HFF-Myc (cell line): ENCODE measurements around the gene CADM4.
"Not testable (repeated sequence)": the region's sequence is repeated elsewhere in the genome, so short reads cannot be mapped to it uniquely, and the experiment has no call there.

ENCODE experiments used
- DNase-seq: peaks from one replicate; pipeline ENCODE4 v3.0.0-alpha.2; 2011; ENCODE audit warnings: low read depth; ENCODE audit errors: extremely low read depth
- H3K4me3 ChIP-seq: replicated peaks from 2 replicates; pipeline ENCODE4 v1.5.1; 2011; ENCODE audit warnings: low read depth, mild to moderate bottlenecking, control low read depth, low read length
- CTCF ChIP-seq: IDR thresholded peaks from 2 replicates; pipeline ENCODE4 v1.5.1; 2012; ENCODE audit warnings: mild to moderate bottlenecking, low read depth, low read length, control low read depth; ENCODE audit errors: missing control alignments

The CADM4 gene

DNA sequence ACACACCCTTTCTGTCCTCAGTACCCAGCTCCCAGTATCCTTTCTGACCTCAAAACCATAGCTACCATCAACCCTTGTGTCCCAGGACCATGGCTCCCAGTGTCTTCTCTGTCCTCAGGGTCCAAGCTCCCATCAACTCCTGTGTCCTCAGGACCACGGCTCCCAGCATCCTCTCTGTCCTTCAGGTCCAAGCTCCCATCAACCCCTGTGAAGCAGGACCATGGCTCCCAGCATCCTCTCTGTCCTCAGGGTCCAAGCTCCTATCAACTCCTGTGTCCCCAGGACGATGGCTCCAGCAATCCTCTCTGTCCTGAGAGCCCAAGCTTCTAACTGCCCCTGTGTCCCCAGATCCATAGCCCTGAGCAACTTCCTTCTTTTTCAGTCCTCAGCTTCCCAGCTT is 1.7 kb upstream of the CADM4 start:
- no peak for TF ChIP-seq CTCF
- no peak for DNase-seq
- H3K4me3 ChIP-seq: no peak overlapping the region

DNA sequence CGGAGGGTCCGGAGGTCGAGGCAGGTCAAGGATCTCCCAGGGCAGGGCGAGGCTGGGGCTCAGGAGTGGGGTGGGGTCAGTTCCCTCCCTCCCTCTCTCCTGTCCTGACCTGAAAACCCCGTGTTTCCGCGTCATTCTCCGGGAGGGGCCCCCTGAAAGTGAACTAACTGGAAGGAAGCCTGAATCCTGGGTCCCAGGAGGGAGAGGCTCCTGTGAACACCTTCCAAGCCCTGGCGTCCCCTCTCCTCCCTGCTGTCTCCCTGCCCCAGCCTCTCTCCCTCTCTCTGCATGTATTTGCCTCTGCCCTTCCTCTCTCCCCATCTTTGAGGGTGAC is 741 bp upstream of the CADM4 start:
- no peak for TF ChIP-seq CTCF
- no peak for DNase-seq
- H3K4me3 ChIP-seq: peak overlapping the region; percentile 41

- no peak for TF ChIP-seq CTCF
- no peak for DNase-seq
- peak overlapping the region; percentile 24 for H3K4me3 ChIP-seq
These were observed 593 bp downstream of the CADM4 start for GRCh38 chr19:43638995-43639518.

DNA sequence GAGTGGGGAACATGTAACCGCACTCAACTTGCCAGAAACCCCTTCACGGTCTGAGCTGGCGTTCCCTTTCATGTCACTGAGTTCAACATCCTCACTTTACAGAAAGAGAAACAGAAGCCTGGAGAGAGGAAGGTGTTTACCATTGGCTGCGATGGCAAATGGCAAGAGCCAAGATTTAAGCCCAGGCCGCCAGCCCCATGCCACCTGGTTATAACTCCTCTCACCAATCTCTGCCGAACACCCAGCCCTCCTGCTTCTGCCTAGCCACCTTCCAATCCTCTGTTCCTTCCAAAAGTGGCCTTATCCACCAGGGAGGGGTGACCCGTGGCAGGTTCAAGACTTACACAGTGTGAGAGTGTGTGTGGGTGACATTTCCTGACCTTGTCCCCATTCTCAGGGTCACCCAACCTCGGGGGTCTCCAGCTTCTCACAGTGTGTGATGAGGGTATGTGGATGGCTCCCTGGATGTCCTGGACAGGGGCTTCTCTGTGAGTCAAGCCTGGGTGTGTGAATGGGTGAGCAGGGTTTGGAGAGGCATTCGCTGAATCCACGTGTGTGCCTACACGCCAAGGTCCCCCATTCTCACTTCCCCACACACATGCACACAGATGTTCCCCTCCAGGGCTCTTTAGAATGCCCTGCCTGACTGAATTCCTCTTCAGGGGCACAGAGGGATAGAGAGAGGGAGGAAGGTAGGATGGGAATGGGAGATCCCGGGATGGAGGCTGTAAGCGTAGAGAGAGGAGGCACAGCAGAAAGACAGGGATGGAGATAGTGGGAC is 1.2 kb downstream of the CADM4 start:
- H3K4me3 ChIP-seq: no peak overlapping the region
- DNase-seq: no peak
- no peak for TF ChIP-seq CTCF

DNA sequence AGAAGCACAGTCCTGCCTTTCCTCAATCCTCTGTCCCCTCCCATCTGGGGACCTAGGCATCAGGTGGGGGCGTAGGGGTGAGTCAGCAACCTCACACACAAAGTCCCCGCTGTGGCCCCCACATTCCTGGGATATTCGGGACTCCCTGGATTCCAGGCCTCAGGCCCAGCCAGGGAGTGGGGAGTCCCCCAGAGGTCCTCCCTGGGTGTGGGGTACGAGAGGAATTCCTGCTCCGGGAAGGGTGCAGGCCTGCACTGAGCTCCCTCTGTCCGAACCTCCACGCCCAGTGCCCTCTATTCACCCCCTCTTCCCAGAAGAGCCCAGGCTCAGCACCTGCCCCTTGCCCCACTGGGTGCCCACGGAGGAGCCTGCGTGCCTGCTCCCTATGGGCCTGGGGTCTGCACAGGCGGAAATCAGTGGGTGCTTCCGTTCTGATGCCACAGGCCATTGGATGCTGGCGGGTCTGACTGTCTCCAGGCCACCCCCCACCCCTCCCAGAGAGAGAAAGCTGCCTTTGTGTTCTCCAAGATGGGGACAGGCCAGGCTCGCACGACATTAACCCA is 3.4 kb downstream of the CADM4 start:
- H3K4me3 ChIP-seq: no peak overlapping the region
- DNase-seq: no peak
- no peak for TF ChIP-seq CTCF

DNA sequence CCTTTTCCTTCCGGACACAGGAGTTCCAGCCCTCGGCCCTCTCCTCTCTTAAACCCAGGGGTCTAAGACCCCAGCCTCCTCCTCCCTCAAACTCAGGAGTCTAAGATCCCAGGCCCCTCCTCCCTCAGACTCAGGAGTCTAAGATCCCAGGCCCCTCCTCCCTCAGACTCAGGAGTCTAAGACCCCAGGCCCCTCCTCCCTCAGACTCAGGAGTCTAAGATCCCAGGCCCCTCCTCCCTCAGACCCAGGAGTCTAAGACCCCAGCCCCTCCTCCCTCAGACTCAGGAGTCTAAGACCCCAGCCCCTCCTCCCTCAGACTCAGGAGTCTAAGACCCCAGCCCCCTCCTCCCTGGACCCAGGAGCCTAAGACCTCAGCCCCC is 4.1 kb downstream of the CADM4 start:
- not testable (repeated sequence) for DNase-seq, H3K4me3 ChIP-seq

DNA sequence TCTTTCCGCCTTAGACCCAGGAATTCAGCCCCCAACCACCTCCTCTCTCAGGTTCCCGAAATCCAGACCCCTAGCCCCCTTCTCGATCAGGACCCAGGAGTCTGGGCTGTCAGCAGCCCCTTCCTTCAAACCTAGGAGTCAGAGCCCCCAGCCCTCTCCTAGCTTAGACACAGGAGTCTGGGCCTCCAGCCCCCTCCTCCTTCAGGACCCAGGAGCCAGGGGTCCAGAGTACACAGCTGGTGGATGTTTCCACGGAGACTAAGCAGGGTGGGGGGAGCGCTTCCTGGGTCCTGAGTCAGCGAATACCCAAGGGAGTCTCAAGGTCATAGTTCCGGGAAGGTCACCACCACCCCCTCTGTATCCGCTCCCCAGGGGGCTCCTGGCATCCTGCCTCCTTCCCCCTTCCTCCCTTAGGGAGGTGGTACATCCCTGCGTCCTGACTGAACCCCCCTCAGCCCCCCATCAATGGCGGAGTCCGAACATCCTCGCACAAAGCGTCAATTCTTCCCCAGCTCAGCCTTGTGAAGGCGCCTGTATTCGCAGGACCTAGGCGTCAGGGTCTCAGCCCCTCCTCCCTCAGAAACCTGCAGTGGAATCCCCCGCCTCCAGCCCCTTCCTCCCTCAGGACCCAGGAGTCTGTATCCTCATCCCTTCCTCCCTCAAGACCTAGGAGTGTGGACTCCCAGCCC is 4.6 kb downstream of the CADM4 start:
- H3K4me3 ChIP-seq: no peak overlapping the region
- no peak for DNase-seq
- TF ChIP-seq CTCF: no peak
